IPS-18a (cell line): ENCODE measurements around the gene FUCA2.
"Not testable (repeated sequence)": the region's sequence is repeated elsewhere in the genome, so short reads cannot be mapped to it uniquely, and the experiment has no call there.

Experiments
- H3K27ac ChIP-seq: one replicate; pipeline ENCODE4 v1.5.1; 2013; ENCODE audit warnings: low read length
- H3K27me3 ChIP-seq: one replicate; pipeline ENCODE4 v1.6.1; 2013; ENCODE audit warnings: mild to moderate bottlenecking, low read length; ENCODE audit not compliant: control insufficient read depth, insufficient read depth
- H3K36me3 ChIP-seq: one replicate; pipeline ENCODE4 v1.6.1; 2013; ENCODE audit warnings: low read depth, low read length; ENCODE audit not compliant: control insufficient read depth
- H3K4me1 ChIP-seq: one replicate; pipeline ENCODE4 v1.6.1; 2013; ENCODE audit warnings: low read depth, low read length; ENCODE audit not compliant: control insufficient read depth
- H3K4me3 ChIP-seq: one replicate; pipeline ENCODE4 v1.5.1; 2013; ENCODE audit warnings: low read length
- H3K9ac ChIP-seq: one replicate; pipeline ENCODE4 v1.6.1; 2013; ENCODE audit warnings: mild to moderate bottlenecking, low read length, moderate library complexity
- H3K9me3 ChIP-seq: one replicate; pipeline ENCODE4 v1.6.1; 2013; ENCODE audit warnings: low read depth, low read length; ENCODE audit not compliant: control insufficient read depth

The FUCA2 gene

DNA sequence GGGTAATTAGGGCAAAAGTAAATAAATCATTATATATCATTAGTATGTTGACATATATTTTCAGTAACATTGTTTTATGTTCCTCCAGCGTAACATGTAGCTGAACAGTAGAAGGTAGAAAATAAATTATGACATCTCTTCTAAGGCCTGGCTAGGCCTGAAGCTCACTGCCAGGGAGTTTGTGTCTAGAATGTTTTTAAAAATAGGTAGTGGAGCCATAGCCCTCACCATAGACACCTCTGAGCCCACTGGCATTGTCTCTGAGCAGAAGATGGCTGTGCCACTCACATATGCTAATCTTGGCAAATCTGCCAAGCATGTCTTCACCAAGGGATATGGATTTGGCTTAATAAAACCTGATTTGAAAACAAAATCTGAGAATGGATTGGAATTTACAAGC, 21.3 kb downstream of the FUCA2 start:
- H3K27ac ChIP-seq: no peak overlapping the region
- H3K4me1 ChIP-seq: no peaks in the 10 kb centered on the region
- no peaks in the 10 kb centered on the region for H3K27me3 ChIP-seq
- no peaks in the 10 kb centered on the region for H3K9me3 ChIP-seq
- H3K36me3 ChIP-seq: peaks cover 15% of the 10 kb centered on the region
- no peak overlapping the region for H3K9ac ChIP-seq
- H3K4me3 ChIP-seq: no peak overlapping the region

- Histone ChIP-seq H3K27ac (no peak overlapping the region), H3K36me3 (no peaks in the 10 kb centered on the region), H3K4me1 (no peaks in the 10 kb centered on the region), H3K9ac (no peak overlapping the region), H3K27me3 (no peaks in the 10 kb centered on the region), H3K9me3 (no peaks in the 10 kb centered on the region), H3K4me3 (no peak overlapping the region)
These were observed 24.8 kb downstream of the FUCA2 start for GRCh38 chr6:143486752-143487151.

- no peaks in the 10 kb centered on the region for H3K36me3 ChIP-seq
- no peaks in the 10 kb centered on the region for H3K4me1 ChIP-seq
- H3K27me3 ChIP-seq: no peaks in the 10 kb centered on the region
These were observed 25.6 kb downstream of the FUCA2 start for GRCh38 chr6:143485967-143486366.

GRCh38 chr6:143482593-143482992, 28.9 kb downstream of the FUCA2 start:
- H3K9me3 ChIP-seq: no peaks in the 10 kb centered on the region
- H3K9ac ChIP-seq: no peak overlapping the region
- no peaks in the 10 kb centered on the region for H3K4me1 ChIP-seq
- no peak overlapping the region for H3K27ac ChIP-seq
- H3K4me3 ChIP-seq: no peak overlapping the region
- no peaks in the 10 kb centered on the region for H3K36me3 ChIP-seq
- H3K27me3 ChIP-seq: no peaks in the 10 kb centered on the region

More at GRCh38 chr6:143485967-143486366, 25.6 kb downstream of the FUCA2 start:
- no peak overlapping the region for H3K4me3 ChIP-seq
- H3K9me3 ChIP-seq: no peaks in the 10 kb centered on the region
- no peak overlapping the region for H3K27ac ChIP-seq
- no peak overlapping the region for H3K9ac ChIP-seq

- no peaks in the 10 kb centered on the region for H3K36me3 ChIP-seq
- no peak overlapping the region for H3K4me3 ChIP-seq
- no peaks in the 10 kb centered on the region for H3K27me3 ChIP-seq
- H3K4me1 ChIP-seq: no peaks in the 10 kb centered on the region
- no peak overlapping the region for H3K9ac ChIP-seq
- no peaks in the 10 kb centered on the region for H3K9me3 ChIP-seq
- no peak overlapping the region for H3K27ac ChIP-seq
These were observed 32.9 kb downstream of the FUCA2 start for GRCh38 chr6:143478479-143479062.

DNA sequence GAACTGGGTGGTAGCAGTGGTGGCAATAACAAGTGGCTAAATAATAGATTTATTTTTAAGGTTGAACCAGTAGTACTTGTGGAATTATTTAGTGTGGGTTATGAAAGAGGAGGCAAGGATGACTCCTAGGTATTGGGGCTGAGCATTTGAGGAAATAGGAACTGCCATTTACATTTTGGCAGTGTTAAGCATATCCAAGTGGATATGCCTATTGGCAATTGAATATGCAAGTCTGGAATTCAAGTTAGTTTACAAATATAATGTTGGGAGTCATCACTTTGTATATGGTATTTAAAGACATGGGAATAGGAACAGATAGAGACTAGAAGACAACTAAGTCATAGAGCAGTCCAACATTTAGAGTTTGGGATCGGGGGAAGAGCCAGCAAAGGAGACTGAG, 35.0 kb downstream of the FUCA2 start:
- no peak overlapping the region for H3K4me3 ChIP-seq
- H3K4me1 ChIP-seq: no peaks in the 10 kb centered on the region
- no peak overlapping the region for H3K27ac ChIP-seq
- H3K9ac ChIP-seq: no peak overlapping the region
- H3K9me3 ChIP-seq: no peaks in the 10 kb centered on the region
- no peaks in the 10 kb centered on the region for H3K36me3 ChIP-seq
- H3K27me3 ChIP-seq: no peaks in the 10 kb centered on the region

GRCh38 chr6:143471822-143472221, 39.7 kb downstream of the FUCA2 start:
- Histone ChIP-seq H3K4me1 (no peaks in the 10 kb centered on the region), H3K9me3 (no peaks in the 10 kb centered on the region), H3K27me3 (no peaks in the 10 kb centered on the region), H3K9ac (no peak overlapping the region), H3K36me3 (no peaks in the 10 kb centered on the region), H3K27ac (no peak overlapping the region), H3K4me3 (no peak overlapping the region)

GRCh38 chr6:143468823-143469222, 42.7 kb downstream of the FUCA2 start:
- H3K9ac ChIP-seq, H3K36me3 ChIP-seq, H3K4me1 ChIP-seq, H3K27me3 ChIP-seq, H3K27ac ChIP-seq, H3K4me3 ChIP-seq, H3K9me3 ChIP-seq: not testable (repeated sequence)

GRCh38 chr6:143468026-143468425, 43.5 kb downstream of the FUCA2 start:
- Histone ChIP-seq H3K4me3 (no peak overlapping the region), H3K9me3 (no peaks in the 10 kb centered on the region), H3K27me3 (no peaks in the 10 kb centered on the region), H3K9ac (no peak overlapping the region), H3K36me3 (no peaks in the 10 kb centered on the region), H3K27ac (no peak overlapping the region), H3K4me1 (no peaks in the 10 kb centered on the region)

DNA sequence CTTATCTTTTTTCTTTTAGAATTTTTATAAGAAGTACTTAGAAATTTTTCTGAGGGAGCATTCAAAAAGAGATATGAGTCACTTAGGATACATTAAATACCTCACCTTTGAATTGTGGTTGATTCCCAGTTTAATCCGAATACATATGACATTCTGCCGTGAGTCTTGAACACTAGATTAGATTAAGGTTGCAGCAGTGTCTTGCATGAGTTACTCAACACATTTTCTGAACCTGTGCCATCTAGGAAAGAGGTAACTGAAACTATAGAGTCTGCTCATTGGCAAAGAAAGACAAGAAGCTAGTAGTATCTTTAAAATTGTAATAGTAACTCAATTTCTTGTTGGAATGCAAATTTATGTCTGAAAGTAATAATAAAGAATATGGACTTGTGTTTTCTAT, 46.0 kb downstream of the FUCA2 start:
- H3K27me3 ChIP-seq: no peaks in the 10 kb centered on the region
- no peaks in the 10 kb centered on the region for H3K36me3 ChIP-seq
- H3K4me1 ChIP-seq: no peaks in the 10 kb centered on the region
- H3K27ac ChIP-seq: no peak overlapping the region
- no peak overlapping the region for H3K9ac ChIP-seq
- H3K4me3 ChIP-seq: no peak overlapping the region
- no peaks in the 10 kb centered on the region for H3K9me3 ChIP-seq

DNA sequence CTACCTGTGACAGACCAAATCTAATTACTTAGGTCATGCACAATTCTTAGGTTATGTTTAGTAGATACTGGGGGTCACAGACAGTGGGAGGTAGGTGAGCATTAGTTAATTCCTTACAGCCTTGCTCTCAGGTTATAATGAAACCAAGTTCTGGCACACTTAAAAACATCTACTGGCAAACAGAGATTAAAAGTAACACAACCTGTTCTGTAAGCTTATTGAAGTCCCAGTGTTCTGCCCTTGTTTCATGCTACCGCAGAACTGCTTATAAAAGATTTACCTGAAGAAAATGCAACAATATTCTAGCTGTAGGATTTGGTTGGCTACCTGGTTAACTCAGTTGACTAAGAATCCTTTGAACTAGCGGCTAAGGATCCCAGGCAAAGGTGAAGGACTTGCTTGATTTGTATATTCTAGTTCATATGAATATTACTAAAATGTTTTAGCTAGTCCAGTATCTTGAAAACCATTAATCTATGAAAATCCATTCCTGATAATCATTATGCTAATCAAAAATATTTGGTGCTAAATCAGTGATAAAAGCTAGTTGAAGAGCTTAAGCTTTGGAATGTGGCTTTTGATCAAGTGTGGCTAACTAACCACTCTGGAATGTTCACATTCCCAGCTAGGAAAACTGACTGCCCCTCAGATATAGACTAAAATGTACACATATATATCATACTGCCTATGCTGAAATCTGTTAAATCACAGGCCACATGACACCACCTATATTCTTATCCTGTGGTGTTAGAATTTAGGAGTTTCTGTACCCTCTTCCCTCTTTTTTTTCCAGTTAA, 53.8 kb downstream of the FUCA2 start:
- H3K4me1 ChIP-seq: no peaks in the 10 kb centered on the region
- no peaks in the 10 kb centered on the region for H3K27me3 ChIP-seq
- H3K4me3 ChIP-seq: no peak overlapping the region
- H3K36me3 ChIP-seq: no peaks in the 10 kb centered on the region
- H3K9ac ChIP-seq: no peak overlapping the region
- H3K9me3 ChIP-seq: no peaks in the 10 kb centered on the region
- no peak overlapping the region for H3K27ac ChIP-seq

DNA sequence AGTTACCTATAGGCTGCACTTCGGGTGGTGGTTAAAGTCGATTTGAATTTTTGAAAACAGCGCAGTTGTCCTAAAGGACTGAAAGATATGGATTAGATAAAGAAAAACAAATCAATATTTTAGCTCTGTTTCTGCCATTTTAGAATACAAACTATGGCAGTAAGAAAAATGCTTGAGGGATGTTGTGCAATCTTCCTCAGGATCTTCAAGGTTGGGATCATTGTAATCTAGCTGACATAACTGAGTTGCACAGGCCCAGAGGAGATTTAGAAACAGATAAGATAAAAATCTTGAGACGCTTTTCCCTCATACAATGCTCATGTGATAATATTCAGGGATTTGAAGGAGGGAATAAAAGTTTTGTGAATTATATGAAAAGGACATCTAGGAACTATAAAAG, 60.0 kb downstream of the FUCA2 start:
- H3K9ac ChIP-seq: peak overlapping the region; percentile 63
- peak overlapping the region; percentile 91 for H3K4me3 ChIP-seq
- H3K36me3 ChIP-seq: no peaks in the 10 kb centered on the region
- peaks cover 4% of the 10 kb centered on the region for H3K4me1 ChIP-seq
- no peak overlapping the region for H3K27ac ChIP-seq
- no peaks in the 10 kb centered on the region for H3K9me3 ChIP-seq
- H3K27me3 ChIP-seq: no peaks in the 10 kb centered on the region
